ENCODE data around the gene GPATCH2. TPM values are rescaled to one million over a fixed set of nuclear protein-coding genes. Genes with fewer than 3 reads are reported as not detected.

The GPATCH2 gene
- total RNA-seq, 1 donor from 2014 or later = 39.3 TPM

DNA sequence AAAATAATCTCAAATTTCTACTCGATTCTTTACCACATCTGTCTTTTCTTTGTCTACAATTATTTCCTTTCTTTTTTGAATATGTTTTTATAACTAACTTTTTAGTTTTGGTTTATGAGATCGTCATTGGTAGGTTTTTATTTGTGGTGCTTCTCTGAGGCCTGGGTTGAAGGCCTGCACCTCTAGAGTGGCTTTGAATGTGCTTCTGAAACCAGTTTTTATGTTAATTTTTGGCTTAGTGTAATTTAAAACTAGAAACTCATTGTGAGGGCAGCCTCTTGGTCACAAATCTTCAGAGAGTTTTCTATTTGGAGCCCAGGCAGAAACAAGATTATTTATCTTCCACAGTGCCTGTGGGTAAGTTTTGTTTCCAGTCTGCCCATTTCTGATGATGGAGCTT lies 187.0 kb downstream of the GPATCH2 start:
- H4K20me1 ChIP-seq (ENCODE audit: low read depth) = no peaks in the 10 kb centered on the region
- no peaks in the 10 kb centered on the region for H3K36me3 ChIP-seq
- H3K9me3 Mint-ChIP-seq = peaks cover 13% of the 10 kb centered on the region
- no peaks in the 10 kb centered on the region for H3K27me3 Mint-ChIP-seq (ENCODE audit: insufficient read depth, low read depth)
- H3K27ac ChIP-seq = no peak overlapping the region
- no peaks in the 10 kb centered on the region for H3F3A ChIP-seq (ENCODE audit: low read depth)
- no peak overlapping the region for H2AFZ ChIP-seq (replicated peaks)
- H3K9ac ChIP-seq = no peak overlapping the region
- H3K79me2 ChIP-seq (ENCODE audit: low read depth) = no peaks in the 10 kb centered on the region
- DNase-seq (ENCODE audit: low spot score) = no peak
- no peak overlapping the region for H3K27ac Mint-ChIP-seq
- no peak overlapping the region for H3K4me3 Mint-ChIP-seq
- H3K4me1 Mint-ChIP-seq = no peaks in the 10 kb centered on the region
- H3K4me3 ChIP-seq = no peak overlapping the region
- TF ChIP-seq CTCF (IDR thresholded peaks at IDR 0.05) (no peak), EZH2phosphoT487 (IDR thresholded peaks at IDR 0.05) (no peak), EZH2 (IDR thresholded peaks at IDR 0.05) (no peak)
- peaks cover 10% of the 10 kb centered on the region for H3K36me3 Mint-ChIP-seq
- no peaks in the 10 kb centered on the region for H3K4me1 ChIP-seq
- H3K4me2 ChIP-seq = no peak overlapping the region
- H3K27me3 ChIP-seq = no peaks in the 10 kb centered on the region
- no peaks in the 10 kb centered on the region for H3K9me3 ChIP-seq (ENCODE audit: low read depth)

DNA sequence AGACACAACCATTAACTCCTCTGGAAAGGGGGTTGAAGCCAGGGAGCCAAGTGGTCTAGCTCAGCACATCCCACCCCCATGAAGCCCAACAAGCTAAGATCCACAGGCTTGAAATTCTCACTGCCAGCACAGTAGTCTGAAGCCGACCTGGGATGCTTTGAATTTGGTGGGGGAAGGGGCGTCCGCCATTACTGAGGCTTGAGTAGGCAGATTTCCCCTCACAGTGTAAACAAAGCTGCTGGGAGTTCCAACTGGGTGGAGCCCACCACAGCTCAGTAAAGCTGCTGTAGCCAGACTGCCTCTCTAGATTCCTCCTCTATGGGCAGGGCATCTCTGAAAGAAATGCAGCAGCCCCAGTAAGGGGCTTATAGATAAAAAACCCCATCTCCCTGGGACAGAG lies 193.5 kb downstream of the GPATCH2 start:
- H3K4me1 Mint-ChIP-seq = peaks cover 3% of the 10 kb centered on the region
- H3K27ac ChIP-seq = no peak overlapping the region
- H3K4me3 Mint-ChIP-seq = no peak overlapping the region
- H3K27me3 Mint-ChIP-seq (ENCODE audit: insufficient read depth, low read depth) = no peaks in the 10 kb centered on the region
- peaks cover 9% of the 10 kb centered on the region for H3F3A ChIP-seq (ENCODE audit: low read depth)
- H3K4me1 ChIP-seq = peaks cover 19% of the 10 kb centered on the region
- H3K27ac Mint-ChIP-seq = no peak overlapping the region
- no peak overlapping the region for H2AFZ ChIP-seq (replicated peaks)
- no peaks in the 10 kb centered on the region for H3K27me3 ChIP-seq
- H3K9me3 Mint-ChIP-seq = peaks cover 17% of the 10 kb centered on the region
- H3K36me3 ChIP-seq = no peaks in the 10 kb centered on the region
- H3K9me3 ChIP-seq (ENCODE audit: low read depth) = no peaks in the 10 kb centered on the region
- H3K9ac ChIP-seq = no peak overlapping the region
- DNase-seq (ENCODE audit: low spot score) = peak; percentile 50
- peaks cover 9% of the 10 kb centered on the region for H4K20me1 ChIP-seq (ENCODE audit: low read depth)
- H3K36me3 Mint-ChIP-seq = peaks cover 20% of the 10 kb centered on the region
- H3K4me3 ChIP-seq = no peak overlapping the region
- no peak overlapping the region for H3K4me2 ChIP-seq
- TF ChIP-seq EZH2 (IDR thresholded peaks at IDR 0.05) (no peak), CTCF (IDR thresholded peaks at IDR 0.05) (no peak), EZH2phosphoT487 (IDR thresholded peaks at IDR 0.05) (no peak)
- H3K79me2 ChIP-seq (ENCODE audit: low read depth) = no peaks in the 10 kb centered on the region

DNA sequence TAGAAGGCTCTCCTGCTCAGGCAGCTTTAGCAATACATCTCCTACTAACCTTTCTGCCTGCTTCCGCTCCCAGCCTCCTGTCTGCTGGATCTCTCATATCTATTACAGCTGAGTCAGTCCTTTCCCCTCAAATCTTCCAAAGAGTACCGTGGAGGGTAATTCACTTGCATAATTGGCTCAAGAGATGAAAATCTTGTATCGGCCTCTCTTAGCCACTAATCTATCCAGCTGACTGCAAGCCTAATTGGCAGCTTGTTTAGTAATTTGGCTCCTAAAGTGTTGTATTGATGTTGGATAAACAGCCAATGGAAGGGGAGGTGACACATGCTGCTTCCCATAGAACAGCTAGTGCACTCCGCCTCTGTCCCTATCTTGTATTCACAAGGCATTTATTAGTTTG lies 195.7 kb downstream of the GPATCH2 start:
- TF ChIP-seq EZH2 (IDR thresholded peaks at IDR 0.05) (no peak), EZH2phosphoT487 (IDR thresholded peaks at IDR 0.05) (peak; percentile 67)
- H3K9ac ChIP-seq = no peak overlapping the region
- H3K9me3 Mint-ChIP-seq = peaks cover 9% of the 10 kb centered on the region
- H3K36me3 Mint-ChIP-seq = peaks cover 18% of the 10 kb centered on the region
- no peaks in the 10 kb centered on the region for H3K36me3 ChIP-seq
- H3K27ac ChIP-seq = peak overlapping the region; percentile 53
- H3K27me3 Mint-ChIP-seq (ENCODE audit: insufficient read depth, low read depth) = no peaks in the 10 kb centered on the region
- DNase-seq (ENCODE audit: low spot score) = peak; percentile 58
- H3K4me3 Mint-ChIP-seq = no peak overlapping the region
- H3K27ac Mint-ChIP-seq = no peak overlapping the region
- H3K9me3 ChIP-seq (ENCODE audit: low read depth) = no peaks in the 10 kb centered on the region
- H3K4me3 ChIP-seq = no peak overlapping the region
- peaks cover 25% of the 10 kb centered on the region for H3K4me1 ChIP-seq
- no peaks in the 10 kb centered on the region for H3K27me3 ChIP-seq
- H3F3A ChIP-seq (ENCODE audit: low read depth) = peaks cover 9% of the 10 kb centered on the region
- H3K4me1 Mint-ChIP-seq = peaks cover 9% of the 10 kb centered on the region
- no peak overlapping the region for H2AFZ ChIP-seq (replicated peaks)
- H3K4me2 ChIP-seq = peak overlapping the region; percentile 40
- H3K79me2 ChIP-seq (ENCODE audit: low read depth) = no peaks in the 10 kb centered on the region
- peaks cover 9% of the 10 kb centered on the region for H4K20me1 ChIP-seq (ENCODE audit: low read depth)

DNA sequence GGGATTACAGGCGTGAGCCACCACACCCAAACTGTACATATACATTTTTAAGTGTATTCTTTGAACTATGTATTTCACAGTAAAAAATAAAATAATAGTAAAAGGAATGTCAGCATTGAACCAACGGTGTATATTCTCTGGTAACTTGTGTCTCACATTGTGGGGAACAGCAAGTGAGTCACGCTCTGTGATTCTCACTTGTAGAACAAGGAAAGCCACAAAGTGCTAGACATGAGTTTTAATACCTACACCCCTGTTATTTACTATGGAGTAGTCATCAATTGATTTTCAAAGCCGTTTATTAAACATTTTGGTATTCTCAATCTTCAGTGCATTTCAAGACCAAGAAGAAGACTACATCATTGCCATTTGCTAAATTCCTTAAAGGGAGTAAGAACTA lies 197.2 kb downstream of the GPATCH2 start:
- Mint-ChIP-seq H3K4me3 (no peak overlapping the region), H3K27ac (no peak overlapping the region), H3K4me1 (peaks cover 9% of the 10 kb centered on the region), H3K9me3 (peaks cover 2% of the 10 kb centered on the region), H3K36me3 (peaks cover 13% of the 10 kb centered on the region), H3K27me3 (ENCODE audit: insufficient read depth, low read depth) (no peaks in the 10 kb centered on the region)
- DNase-seq (ENCODE audit: low spot score) = no peak
- Histone ChIP-seq H4K20me1 (ENCODE audit: low read depth) (peaks cover 9% of the 10 kb centered on the region), H3F3A (ENCODE audit: low read depth) (peaks cover 9% of the 10 kb centered on the region), H3K4me1 (peaks cover 25% of the 10 kb centered on the region), H3K27me3 (no peaks in the 10 kb centered on the region), H3K9me3 (ENCODE audit: low read depth) (no peaks in the 10 kb centered on the region), H2AFZ (replicated peaks) (no peak overlapping the region), H3K36me3 (no peaks in the 10 kb centered on the region), H3K4me2 (no peak overlapping the region), H3K9ac (no peak overlapping the region), H3K27ac (no peak overlapping the region), H3K79me2 (ENCODE audit: low read depth) (no peaks in the 10 kb centered on the region), H3K4me3 (no peak overlapping the region)
- TF ChIP-seq EZH2phosphoT487 (IDR thresholded peaks at IDR 0.05) (no peak), CTCF (IDR thresholded peaks at IDR 0.05) (no peak), EZH2 (IDR thresholded peaks at IDR 0.05) (no peak)
